NB4 (cell line): ENCODE results near the gene ARHGAP4.

Experiments used
- DNase-seq: peaks from one replicate; pipeline ENCODE4 v3.0.0; 2010; ENCODE audit warnings: low read depth
- H3K4me3 ChIP-seq: one replicate; pipeline ENCODE4 v1.5.1; 2011; ENCODE audit warnings: mild to moderate bottlenecking, low read depth, low read length, moderate library complexity
- MYC ChIP-seq: IDR thresholded peaks from 2 replicates; pipeline ENCODE4 v1.6.1; 2011; ENCODE audit warnings: low read depth, low read length
- POLR2A ChIP-seq: IDR thresholded peaks from 2 replicates; pipeline ENCODE4 v1.6.1; 2011; ENCODE audit warnings: mild to moderate bottlenecking; ENCODE audit not compliant: insufficient read length; ENCODE audit errors: extremely low read depth
- TF ChIP-seq, protein P1 (sequence below): IDR thresholded peaks from 2 replicates; pipeline ENCODE4 v1.6.1; 2011; ENCODE audit warnings: low read depth, low read length
- TF ChIP-seq, protein P2 (sequence below): IDR thresholded peaks from one replicate; pipeline ENCODE4 v1.5.1; 2012; ENCODE audit warnings: low read depth, low read length

The ARHGAP4 gene

DNA sequence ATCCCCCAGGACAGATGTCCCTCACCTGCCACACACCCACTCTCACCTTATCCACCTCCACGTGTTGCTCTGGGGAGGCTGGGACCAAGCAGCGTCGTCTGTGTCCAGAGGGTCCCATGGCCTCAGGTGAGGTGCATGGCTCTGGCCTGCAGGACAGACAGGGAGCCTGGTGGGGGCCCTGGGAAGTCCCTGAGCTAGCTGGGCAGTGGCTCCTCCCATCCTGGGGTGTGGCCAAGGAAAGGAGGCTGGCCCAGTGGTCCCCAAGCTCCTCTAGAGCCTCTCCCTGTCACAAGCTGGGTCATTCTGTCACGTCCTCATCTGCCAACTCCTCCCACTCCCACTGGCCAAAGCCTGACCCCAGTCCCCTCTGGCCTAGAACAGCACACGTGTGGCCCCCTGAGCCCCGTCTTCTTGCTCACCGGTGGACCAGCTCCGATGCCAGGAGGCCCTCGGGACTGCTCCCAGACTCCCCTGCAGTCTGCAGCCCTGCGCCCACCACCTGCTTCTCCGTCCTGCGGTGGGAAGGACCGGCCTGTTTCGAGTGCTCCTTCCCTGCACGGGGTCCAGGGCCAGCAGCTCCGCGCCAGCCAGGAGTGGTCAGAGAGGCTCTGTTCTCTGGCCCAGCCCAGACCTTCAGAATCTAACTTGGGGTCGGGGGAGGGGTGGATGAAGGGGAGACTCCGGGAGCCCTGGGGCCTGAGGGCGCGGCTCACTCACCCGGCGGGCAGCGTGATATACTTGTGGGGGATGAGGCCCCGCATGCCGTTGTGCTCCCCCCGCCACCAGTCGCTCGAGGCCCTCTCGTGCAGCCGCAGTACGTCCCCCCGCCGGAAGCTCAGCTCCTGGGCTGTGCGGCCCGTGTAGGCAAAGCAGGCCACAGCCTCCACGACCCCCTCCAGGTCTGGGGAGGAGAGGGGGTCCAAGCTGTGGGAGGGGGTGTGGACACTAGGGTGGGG is 16.8 kb downstream of the ARHGAP4 start:
- TF ChIP-seq, protein P1, sequence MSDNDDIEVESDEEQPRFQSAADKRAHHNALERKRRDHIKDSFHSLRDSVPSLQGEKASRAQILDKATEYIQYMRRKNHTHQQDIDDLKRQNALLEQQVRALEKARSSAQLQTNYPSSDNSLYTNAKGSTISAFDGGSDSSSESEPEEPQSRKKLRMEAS = no peak
- TF ChIP-seq, protein P2, sequence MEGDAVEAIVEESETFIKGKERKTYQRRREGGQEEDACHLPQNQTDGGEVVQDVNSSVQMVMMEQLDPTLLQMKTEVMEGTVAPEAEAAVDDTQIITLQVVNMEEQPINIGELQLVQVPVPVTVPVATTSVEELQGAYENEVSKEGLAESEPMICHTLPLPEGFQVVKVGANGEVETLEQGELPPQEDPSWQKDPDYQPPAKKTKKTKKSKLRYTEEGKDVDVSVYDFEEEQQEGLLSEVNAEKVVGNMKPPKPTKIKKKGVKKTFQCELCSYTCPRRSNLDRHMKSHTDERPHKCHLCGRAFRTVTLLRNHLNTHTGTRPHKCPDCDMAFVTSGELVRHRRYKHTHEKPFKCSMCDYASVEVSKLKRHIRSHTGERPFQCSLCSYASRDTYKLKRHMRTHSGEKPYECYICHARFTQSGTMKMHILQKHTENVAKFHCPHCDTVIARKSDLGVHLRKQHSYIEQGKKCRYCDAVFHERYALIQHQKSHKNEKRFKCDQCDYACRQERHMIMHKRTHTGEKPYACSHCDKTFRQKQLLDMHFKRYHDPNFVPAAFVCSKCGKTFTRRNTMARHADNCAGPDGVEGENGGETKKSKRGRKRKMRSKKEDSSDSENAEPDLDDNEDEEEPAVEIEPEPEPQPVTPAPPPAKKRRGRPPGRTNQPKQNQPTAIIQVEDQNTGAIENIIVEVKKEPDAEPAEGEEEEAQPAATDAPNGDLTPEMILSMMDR = no peak
- TF ChIP-seq MYC (no peak), POLR2A (no peak)
- DNase-seq = peak; percentile 50
- no peak overlapping the region for H3K4me3 ChIP-seq

DNA sequence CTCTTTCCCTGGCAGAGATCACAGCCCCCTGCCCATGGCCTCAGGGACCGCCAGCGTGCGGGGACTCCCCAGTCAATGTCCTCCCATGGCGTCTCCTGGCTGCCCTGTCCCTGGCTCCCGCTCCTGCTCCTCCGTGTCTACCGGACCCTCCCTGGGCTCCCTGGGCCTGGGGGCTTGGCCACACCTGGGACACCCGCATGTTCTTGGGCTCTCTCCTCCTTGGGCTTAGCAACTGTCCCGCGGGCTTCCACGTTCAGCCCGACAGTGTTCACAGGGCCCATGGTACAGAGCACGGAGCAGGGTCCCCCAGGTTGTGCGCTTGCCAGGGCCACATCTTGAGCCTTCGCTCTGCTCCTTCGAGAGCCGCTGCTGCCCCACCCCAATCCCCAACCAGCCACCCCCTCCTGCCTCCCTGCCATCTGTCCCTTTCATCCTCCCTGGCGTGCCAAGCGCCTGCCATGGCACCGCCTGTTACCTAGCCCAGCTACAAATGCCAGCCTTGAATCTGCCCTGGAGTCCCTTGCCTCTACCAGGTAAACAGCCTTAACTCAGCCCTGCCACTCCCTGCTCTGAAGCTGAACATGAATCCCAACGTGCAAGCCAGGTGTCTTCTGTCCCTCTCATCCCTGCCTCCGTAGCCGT is 17.7 kb downstream of the ARHGAP4 start:
- H3K4me3 ChIP-seq = no peak overlapping the region
- TF ChIP-seq, protein P2 = no peak
- TF ChIP-seq, protein P1 = no peak
- TF ChIP-seq POLR2A (no peak), MYC (no peak)
- DNase-seq = no peak

DNA sequence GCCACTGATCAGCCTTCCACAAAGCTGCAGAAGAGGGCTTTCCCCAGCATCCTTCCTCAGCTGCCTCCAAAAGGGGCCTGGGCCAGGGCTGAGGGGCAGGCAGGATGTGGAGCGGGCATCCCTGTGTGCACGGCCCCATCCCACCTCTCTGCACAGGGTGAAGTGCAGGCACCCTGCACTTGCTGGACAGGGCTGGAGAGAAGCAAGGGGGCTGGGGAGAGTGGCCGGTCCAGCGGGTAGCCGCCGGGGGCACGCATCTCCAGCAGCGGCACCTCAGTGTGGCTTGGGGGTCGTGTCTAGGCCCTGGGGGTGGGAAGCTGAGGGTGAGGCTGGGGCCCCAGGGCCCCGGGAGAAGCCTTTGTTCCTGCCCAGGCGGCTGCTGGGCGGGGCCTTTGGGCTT is 18.6 kb downstream of the ARHGAP4 start:
- TF ChIP-seq MYC (no peak), POLR2A (no peak)
- TF ChIP-seq, protein P1 = no peak
- TF ChIP-seq, protein P2 = no peak
- H3K4me3 ChIP-seq = no peak overlapping the region
- DNase-seq = no peak

DNA sequence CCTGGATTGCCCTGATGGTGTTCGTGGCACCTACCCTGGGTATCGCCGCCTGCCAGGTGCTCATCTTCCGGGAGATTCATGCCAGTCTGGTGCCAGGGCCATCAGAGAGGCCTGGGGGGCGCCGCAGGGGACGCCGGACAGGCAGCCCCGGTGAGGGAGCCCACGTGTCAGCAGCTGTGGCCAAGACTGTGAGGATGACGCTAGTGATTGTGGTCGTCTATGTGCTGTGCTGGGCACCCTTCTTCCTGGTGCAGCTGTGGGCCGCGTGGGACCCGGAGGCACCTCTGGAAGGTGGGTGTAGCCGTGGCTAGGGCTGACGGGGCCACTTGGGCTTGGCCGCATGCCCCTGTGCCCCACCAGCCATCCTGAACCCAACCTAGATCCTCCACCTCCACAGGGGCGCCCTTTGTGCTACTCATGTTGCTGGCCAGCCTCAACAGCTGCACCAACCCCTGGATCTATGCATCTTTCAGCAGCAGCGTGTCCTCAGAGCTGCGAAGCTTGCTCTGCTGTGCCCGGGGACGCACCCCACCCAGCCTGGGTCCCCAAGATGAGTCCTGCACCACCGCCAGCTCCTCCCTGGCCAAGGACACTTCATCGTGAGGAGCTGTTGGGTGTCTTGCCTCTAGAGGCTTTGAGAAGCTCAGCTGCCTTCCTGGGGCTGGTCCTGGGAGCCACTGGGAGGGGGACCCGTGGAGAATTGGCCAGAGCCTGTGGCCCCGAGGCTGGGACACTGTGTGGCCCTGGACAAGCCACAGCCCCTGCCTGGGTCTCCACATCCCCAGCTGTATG is 19.7 kb downstream of the ARHGAP4 start:
- no peak overlapping the region for H3K4me3 ChIP-seq
- TF ChIP-seq MYC (no peak), POLR2A (no peak)
- TF ChIP-seq, protein P2 = no peak
- TF ChIP-seq, protein P1 = no peak
- no peak for DNase-seq

DNA sequence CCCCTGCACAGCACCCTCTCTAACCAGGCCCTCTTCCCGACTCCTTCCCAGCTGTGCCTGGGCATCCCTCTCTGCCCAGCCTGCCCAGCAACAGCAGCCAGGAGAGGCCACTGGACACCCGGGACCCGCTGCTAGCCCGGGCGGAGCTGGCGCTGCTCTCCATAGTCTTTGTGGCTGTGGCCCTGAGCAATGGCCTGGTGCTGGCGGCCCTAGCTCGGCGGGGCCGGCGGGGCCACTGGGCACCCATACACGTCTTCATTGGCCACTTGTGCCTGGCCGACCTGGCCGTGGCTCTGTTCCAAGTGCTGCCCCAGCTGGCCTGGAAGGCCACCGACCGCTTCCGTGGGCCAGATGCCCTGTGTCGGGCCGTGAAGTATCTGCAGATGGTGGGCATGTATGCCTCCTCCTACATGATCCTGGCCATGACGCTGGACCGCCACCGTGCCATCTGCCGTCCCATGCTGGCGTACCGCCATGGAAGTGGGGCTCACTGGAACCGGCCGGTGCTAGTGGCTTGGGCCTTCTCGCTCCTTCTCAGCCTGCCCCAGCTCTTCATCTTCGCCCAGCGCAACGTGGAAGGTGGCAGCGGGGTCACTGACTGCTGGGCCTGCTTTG is 20.5 kb downstream of the ARHGAP4 start:
- TF ChIP-seq MYC (no peak), POLR2A (no peak)
- TF ChIP-seq, protein P2 = no peak
- TF ChIP-seq, protein P1 = no peak
- DNase-seq = no peak
- H3K4me3 ChIP-seq = no peak overlapping the region
